Occipital lobe (tissue), 2 donors: ENCODE results near the gene KIAA0753. TPM values are rescaled to one million over a fixed set of nuclear protein-coding genes. Genes with fewer than 3 reads are reported as not detected.

ENCODE experiments used
- DNase-seq: peaks from one replicate; lab custom pipeline; 2025; lab: John Stamatoyannopoulos, UW
- total RNA-seq: library from RNA; depleted of rRNA; stranded (reverse); fragments of >200 nt; gene quantifications from one replicate; pipeline ENCODE4 v1.2.3, GENCODE V29; 2014

KIAA0753 gene
- total RNA-seq, 1 donor from 2014 or later, result 28.4 TPM

GRCh38 chr17:6570731-6571451 is 69.6 kb downstream of the KIAA0753 start:
- DNase-seq, result no peak

GRCh38 chr17:6569370-6570285 is 70.9 kb downstream of the KIAA0753 start:
- no peak for DNase-seq

- no peak for DNase-seq
Measured at GRCh38 chr17:6568184-6568758, 72.2 kb downstream of the KIAA0753 start.

GRCh38 chr17:6567528-6568183 is 72.9 kb downstream of the KIAA0753 start:
- DNase-seq, result no peak

GRCh38 chr17:6561446-6561845 is 79.1 kb downstream of the KIAA0753 start:
- DNase-seq, result no peak

- no peak for DNase-seq
Measured at GRCh38 chr17:6560496-6560895, 80.0 kb downstream of the KIAA0753 start.

- DNase-seq, result no peak
Measured at GRCh38 chr17:6559753-6560215, 80.7 kb downstream of the KIAA0753 start.

- no peak for DNase-seq
Measured at GRCh38 chr17:6558932-6559752, 81.4 kb downstream of the KIAA0753 start.

GRCh38 chr17:6558276-6558675 is 82.2 kb downstream of the KIAA0753 start:
- DNase-seq, result no peak

GRCh38 chr17:6557040-6557438 is 83.5 kb downstream of the KIAA0753 start:
- DNase-seq, result no peak

GRCh38 chr17:6556121-6557039 is 84.1 kb downstream of the KIAA0753 start, which contains the start of gene PITPNM3:
PITPNM3 (minus strand) TSS chr17:6556555; CDS start chr17:6556406, 149 bp downstream.
- DNase-seq, result no peak

- DNase-seq, result peak; percentile 50
Measured at GRCh38 chr17:6555331-6556120, 85.0 kb downstream of the KIAA0753 start.

- DNase-seq, result peak; percentile 50
Measured at GRCh38 chr17:6554871-6555330, 85.6 kb downstream of the KIAA0753 start.

GRCh38 chr17:6554342-6554741 is 86.2 kb downstream of the KIAA0753 start:
- DNase-seq, result no peak

- DNase-seq, result no peak
Measured at GRCh38 chr17:6551869-6552531, 88.5 kb downstream of the KIAA0753 start.

GRCh38 chr17:6551356-6551755 is 89.2 kb downstream of the KIAA0753 start:
- DNase-seq, result no peak

- DNase-seq, result no peak
Measured at GRCh38 chr17:6549384-6550036, 91.0 kb downstream of the KIAA0753 start.
